ENCODE data around the gene SOX15. TPM values are rescaled to one million over a fixed set of nuclear protein-coding genes. Genes with fewer than 3 reads are reported as not detected.
"Not testable (repeated sequence)": the region's sequence is repeated elsewhere in the genome, so short reads cannot be mapped to it uniquely, and the experiment has no call there.

The SOX15 gene
- 0.47 TPM in 1 of 2 replicates, not detected in the other for total RNA-seq (2014; rRNA removed; shearing (Covaris generic))
- 0.47 and 1.8 TPM in 2 replicates for polyA plus RNA-seq (2014; cell fraction: nucleus; rRNA removed)

GRCh38 chr17:7589891-7590691, at the start of gene SOX15:
Gene SOX15 (minus strand): TSS chr17:7590094. CDS start chr17:7589676, 418 bp downstream.
- DNase-seq (ENCODE audit: extremely low read depth, low read depth), result no peak

GRCh38 chr17:7636163-7636562, 46.3 kb upstream of the SOX15 start:
- DNase-seq (ENCODE audit: extremely low read depth, low read depth), result no peak

- DNase-seq (ENCODE audit: extremely low read depth, low read depth), result peak; percentile 53
Observed at GRCh38 chr17:7634384-7634783, 44.5 kb upstream of the SOX15 start.

- DNase-seq (ENCODE audit: extremely low read depth, low read depth), result no peak
Observed at GRCh38 chr17:7633093-7633492, 43.2 kb upstream of the SOX15 start.

- peak; percentile 44 for DNase-seq (ENCODE audit: extremely low read depth, low read depth)
Observed at GRCh38 chr17:7632492-7632894, 42.6 kb upstream of the SOX15 start.

- DNase-seq (ENCODE audit: extremely low read depth, low read depth), result no peak
Observed at GRCh38 chr17:7631398-7632380, 41.8 kb upstream of the SOX15 start.

GRCh38 chr17:7629939-7630571, 40.2 kb upstream of the SOX15 start, which contains the start of gene SHBG:
Gene SHBG (plus strand): TSS chr17:7630135. CDS start chr17:7630173, 38 bp downstream.
- DNase-seq (ENCODE audit: extremely low read depth, low read depth), result no peak

- peak; percentile 93 for DNase-seq (ENCODE audit: extremely low read depth, low read depth)
Observed at GRCh38 chr17:7627250-7628121, 37.6 kb upstream of the SOX15 start, which contains the start of gene SAT2. Gene SAT2 (minus strand): TSS chr17:7627821. CDS start chr17:7627635, 186 bp downstream.

- DNase-seq (ENCODE audit: extremely low read depth, low read depth), result no peak
Observed at GRCh38 chr17:7626956-7627249, 37.0 kb upstream of the SOX15 start.

GRCh38 chr17:7626307-7626706, 36.4 kb upstream of the SOX15 start:
- DNase-seq (ENCODE audit: extremely low read depth, low read depth), result no peak

GRCh38 chr17:7625749-7626148, 35.9 kb upstream of the SOX15 start:
- not testable (repeated sequence) for DNase-seq (ENCODE audit: extremely low read depth, low read depth)

GRCh38 chr17:7623661-7624060, 33.8 kb upstream of the SOX15 start:
- DNase-seq (ENCODE audit: extremely low read depth, low read depth), result no peak

GRCh38 chr17:7620835-7621234, 30.9 kb upstream of the SOX15 start:
- DNase-seq (ENCODE audit: extremely low read depth, low read depth), result no peak

- no peak for DNase-seq (ENCODE audit: extremely low read depth, low read depth)
Observed at GRCh38 chr17:7618608-7619007, 28.7 kb upstream of the SOX15 start.

GRCh38 chr17:7615265-7615747, 25.4 kb upstream of the SOX15 start:
- no peak for DNase-seq (ENCODE audit: extremely low read depth, low read depth)

- peak; percentile 100 for DNase-seq (ENCODE audit: extremely low read depth, low read depth)
Observed at GRCh38 chr17:7614425-7615264, 24.8 kb upstream of the SOX15 start, which contains the start of gene FXR2. Gene FXR2 (minus strand): TSS chr17:7614897. CDS start chr17:7614532, 365 bp downstream.

- no peak for DNase-seq (ENCODE audit: extremely low read depth, low read depth)
Observed at GRCh38 chr17:7613769-7614424, 24.0 kb upstream of the SOX15 start.

- DNase-seq (ENCODE audit: extremely low read depth, low read depth), result no peak
Observed at GRCh38 chr17:7612294-7612640, 22.4 kb upstream of the SOX15 start.
